Pancreas (tissue), 10 donors: ENCODE measurements around the gene MCM3AP. TPM values are rescaled to one million over a fixed set of nuclear protein-coding genes. Genes with fewer than 3 reads are reported as not detected.
A peak's percentile ranks its signal among the peaks of the same experiment; 100 is the strongest.

ENCODE experiments used
- ATAC-seq, 4 donors: fragments of 200-7000 bp; cut with Tn5 transposase; one replicate each; pipeline versions ENCODE4 v1.8.0 to v1.9.1; 2020; ENCODE audit warnings: mild to moderate bottlenecking in 4 of 4, moderate library complexity in 4 of 4
- DNase-seq, 6 donors: peaks; one replicate each; pipeline ENCODE4 v3.0.0-alpha.2; 2020
- FAIRE-seq: peaks from 2 replicates; lab custom pipeline; 2012; peaks lifted over from hg19 to GRCh38; lab: Jason Lieb, UNC
- H3K27ac ChIP-seq, 4 donors: fragments of 200-600 bp; sonication (generic); 1 replicate in 3 of 4; 2 replicates in 1 of 4; pipeline versions ENCODE4 v1.5.0 to v1.8.0; 2020
- H3K27me3 ChIP-seq, 4 donors: fragments of 200-600 bp; one replicate each; pipeline ENCODE4 v1.8.0; 2021
- H3K36me3 ChIP-seq, 3 donors: fragments of 200-600 bp; sonication (generic) in 1 of 3; one replicate each; pipeline versions ENCODE4 v1.5.0 to v1.8.0; 2020 to 2021
- H3K4me1 ChIP-seq, 3 donors: fragments of 200-600 bp; one replicate each; pipeline ENCODE4 v1.8.0; 2021
- H3K4me3 ChIP-seq, 4 donors: fragments of 200-600 bp; sonication (generic) in 2 of 4; one replicate each; pipeline versions ENCODE4 v1.5.0 to v1.8.0; 2020 to 2021
- H3K9me3 ChIP-seq, 4 donors: fragments of 200-600 bp; one replicate each; pipeline ENCODE4 v1.8.0; 2021
- CTCF ChIP-seq, 4 donors: fragments of 200-600 bp; sonication (generic) in 3 of 4; IDR thresholded peaks; one replicate each; pipeline versions ENCODE4 v1.5.0 to v1.8.0; 2021; ENCODE audit warnings: antibody characterized with exemption in 4 of 4
- WGBS, 2 donors: extraction: QIAGEN DNeasy Blood & Tissue Kit; methylation state at CpG; one replicate each; pipeline ENCODE4 v1.1.7; 2013; 5-methylcytosine and 5-hydroxymethylcytosine counted together
- intact Hi-C, 3 donors: fragments of 100-400 bp; cut with DNase I; formaldehyde crosslinking; loops; one replicate each; pipeline versions ENCODE4 v1.11.1 to v1.14.2; 2022
- polyA plus RNA-seq, 2 donors: library from polyadenylated mRNA; stranded (reverse); fragments of 200-250 nt; gene quantifications; one replicate each; pipeline ENCODE4 v1.2.3, GENCODE V29; 2013
- total RNA-seq, 6 donors: library from RNA; stranded (reverse); fragmentation: NEBNext Ultra II Directional in 4 of 6; extraction: Animal tissue kit (Norgen Biotek cat#: 25700) in 4 of 6; gene quantifications; one replicate each; pipeline versions ENCODE4 v1.2.1 to v1.2.4, GENCODE V29; 2021 to 2023
- donor health status: healthy with polysubstance abuse.
- donor health status: DM: no; HTN: no; CAD: no; lungs with moderate emphysema.
- donor health status: DM: no; HTN: no; CAD: no.
- donor health status: control.
- donor health status: control.
- donor health status: Bipolar disorder and iron deficiency.
- donor health status: DM: yes; HTN: yes; CAD: no.
- donor health status: DM: no; HTN: no; CAD: no.
- donor health status: DM: no; HTN: no; CAD: no.
- donor health status: DM: yes; HTN: yes; CAD: no.

Gene MCM3AP
- total and polyA plus RNA-seq, 8 donors, result 30.6 to 59.4 (median 38.0) TPM

GRCh38 chr21:46193829-46194373 lies 91.5 kb downstream of the MCM3AP start:
- no peak for FAIRE-seq

GRCh38 chr21:46191686-46192575 lies 93.5 kb downstream of the MCM3AP start:
- H3K27ac ChIP-seq, result no peak overlapping the region
- ATAC-seq, result no peak
- no peak for TF ChIP-seq CTCF (IDR thresholded peaks at IDR 0.05)
- 94 to 95% methylated on average over 20 of the region's 20 CpGs for WGBS, 2 donors
- no peak overlapping the region for H3K4me3 ChIP-seq
- H3K4me1 ChIP-seq, result no peaks in the 10 kb centered on the region
- DNase-seq, result no peak
- H3K9me3 ChIP-seq, result no peaks in the 10 kb centered on the region
- intact Hi-C loops, result no loop called here
- no peak for FAIRE-seq
- no peaks in the 10 kb centered on the region for H3K27me3 ChIP-seq
- peaks cover 0 to 28% (median 6%) of the 10 kb centered on the region in 3 donors for H3K36me3 ChIP-seq

More at GRCh38 chr21:46193829-46194373, 91.5 kb downstream of the MCM3AP start:
- Histone ChIP-seq H3K9me3 (no peaks in the 10 kb centered on the region), H3K27me3 (no peaks in the 10 kb centered on the region), H3K36me3 (peaks cover 0 to 28% (median 6%) of the 10 kb centered on the region in 3 donors), H3K4me3 (no peak overlapping the region), H3K27ac (no peak overlapping the region), H3K4me1 (no peaks in the 10 kb centered on the region)
- ATAC-seq (no peak), DNase-seq (no peak)
- intact Hi-C loops, result no loop called here
- TF ChIP-seq CTCF (IDR thresholded peaks at IDR 0.05), result no peak
- WGBS, 2 donors, result 95 to 97% methylated on average over 10 of the region's 10 CpGs

- Histone ChIP-seq H3K4me1 (no peaks in the 10 kb centered on the region), H3K27ac (no peak overlapping the region), H3K27me3 (no peaks in the 10 kb centered on the region), H3K36me3 (peaks cover 0 to 24% (median 6%) of the 10 kb centered on the region in 3 donors), H3K4me3 (no peak overlapping the region), H3K9me3 (no peaks in the 10 kb centered on the region)
- intact Hi-C loops, result no loop called here
- DNase-seq, result no peak
- no peak for TF ChIP-seq CTCF (IDR thresholded peaks at IDR 0.05)
- WGBS, 2 donors, result 95 to 96% methylated on average over 4 of the region's 4 CpGs
- peak in 2 of 4 donors; percentile 28 to 48 for ATAC-seq
- no peak for FAIRE-seq
Observed at GRCh38 chr21:46191257-46191685, 94.1 kb downstream of the MCM3AP start.

- DNase-seq (no peak), FAIRE-seq (no peak), ATAC-seq (no peak)
- Histone ChIP-seq H3K4me3 (no peak overlapping the region), H3K4me1 (no peaks in the 10 kb centered on the region), H3K27me3 (no peaks in the 10 kb centered on the region), H3K27ac (no peak overlapping the region), H3K9me3 (no peaks in the 10 kb centered on the region), H3K36me3 (peaks cover 0 to 18% (median 6%) of the 10 kb centered on the region in 3 donors)
- intact Hi-C loops, result no loop called here
- 89 to 91% methylated on average over 15 of the region's 15 CpGs for WGBS, 2 donors
- TF ChIP-seq CTCF (IDR thresholded peaks at IDR 0.05), result no peak
Observed at GRCh38 chr21:46190491-46191131, 94.8 kb downstream of the MCM3AP start.
